Measurements from ENCODE around the gene VCAM1. TPM values are rescaled to one million over a fixed set of nuclear protein-coding genes. Genes with fewer than 3 reads are reported as not detected.

Gene VCAM1
- polyA plus RNA-seq, 4 donors, result 0.22 to 14.6 (median 3.2) TPM

Other genes starting within 250 kb of the VCAM1 start
- under 1 TPM in 2 of 4 donors, not detected in 2; 0.06 to 0.10 TPM for gene GPR88, start 181.6 kb upstream of the VCAM1 start, polyA plus RNA-seq
- gene EXTL2, start 175.1 kb downstream of the VCAM1 start, polyA plus RNA-seq, result 10 to 100 TPM in 1 of 4 donors, 1 to 10 TPM in 3; 1.3 to 21.5 (median 3.5) TPM
- gene SLC30A7, start 176.3 kb downstream of the VCAM1 start, polyA plus RNA-seq, result 10 to 100 TPM in 1 of 4 donors, 1 to 10 TPM in 3; 2.0 to 22.1 (median 4.0) TPM